A549 (cell line): Measurements from ENCODE around the gene ITGA1. TPM values are rescaled to one million over a fixed set of nuclear protein-coding genes. Genes with fewer than 3 reads are reported as not detected.

Experiments used
- ATAC-seq, 2 experiments: fragments of 200-7000 bp in 1 of 2; fragments of >200 bp in 1 of 2; cut with Nextera tagmentation in 1 of 2; cut with Tn5 transposase in 1 of 2; 3 replicates each; pipeline versions ENCODE4 v1.8.0 to v1.9.1; 2018 to 2020; ENCODE audit warnings: mild to moderate bottlenecking in 1 of 2, moderate library complexity in 1 of 2
- CTCF ChIA-PET: fragments of 300-600 bp; sonication (Branson Sonifier 250); formaldehyde crosslinking; extraction: SDS; loops from one replicate; lab custom pipeline; 2021; ENCODE audit warnings: antibody characterized with exemption, inconsistent platforms; lab: Yijun Ruan, JAX
- POLR2A ChIA-PET: fragments of 350-600 bp; formaldehyde crosslinking; extraction: SDS; loops from one replicate; lab custom pipeline; 2021; ENCODE audit warnings: antibody characterized with exemption, inconsistent platforms; lab: Yijun Ruan, JAX
- DNase-seq, 2 experiments: peaks; one replicate each; pipeline versions ENCODE4 v3.0.0 to v3.0.0-alpha.2; 2011 to 2016; ENCODE audit warnings: low read depth in 1 of 2, low spot score in 1 of 2
- FAIRE-seq: peaks from 2 replicates; lab custom pipeline; 2011; peaks lifted over from hg19 to GRCh38; lab: Jason Lieb, UNC
- H3K27ac ChIP-seq, 2 experiments: fragments of >200 bp; sonication (Bioruptor Twin); formaldehyde crosslinking; 3 replicates each; pipeline ENCODE4 v1.5.1; 2016 to 2017
- H3K4me1 ChIP-seq: fragments of >200 bp; sonication (Bioruptor Twin); formaldehyde crosslinking; 3 replicates; pipeline ENCODE4 v1.6.1; 2016
- H3K4me2 ChIP-seq: fragments of >200 bp; sonication (Bioruptor Twin); formaldehyde crosslinking; 3 replicates; pipeline ENCODE4 v1.6.1; 2016
- H3K4me3 ChIP-seq: fragments of >200 bp; sonication (Bioruptor Twin); formaldehyde crosslinking; 3 replicates; pipeline ENCODE4 v1.5.1; 2016
- H3K9me3 ChIP-seq: fragments of >200 bp; sonication (Bioruptor Twin); formaldehyde crosslinking; 3 replicates; pipeline ENCODE4 v1.6.1; 2016
- CBX2 ChIP-seq: fragments of 200-600 bp; sonication (generic); IDR thresholded peaks from 2 replicates; pipeline ENCODE4 v1.6.1; 2016; ENCODE audit warnings: low read depth, mild to moderate bottlenecking, borderline replicate concordance
- CEBPB ChIP-seq, 2 experiments: fragments of >200 bp in 1 of 2; sonication (Bioruptor Twin) in 1 of 2; formaldehyde crosslinking in 1 of 2; IDR thresholded peaks; 2 replicates each; pipeline ENCODE4 v1.6.1; 2012 to 2016
- CHD4 ChIP-seq: fragments of 200-600 bp; sonication (generic); IDR thresholded peaks from 2 replicates; pipeline ENCODE4 v1.6.1; 2016; ENCODE audit warnings: antibody characterized with exemption, mild to moderate bottlenecking, borderline replicate concordance
- ESRRA ChIP-seq: fragments of 150-350 bp; IDR thresholded peaks from 2 replicates; pipeline ENCODE4 v1.6.1; 2014; ENCODE audit warnings: mild to moderate bottlenecking, low read length, borderline replicate concordance
- FOSB ChIP-seq: fragments of 250-450 bp; sonication (Bioruptor Pico); IDR thresholded peaks from 2 replicates; pipeline ENCODE4 v1.5.0; 2020; ENCODE audit warnings: mild to moderate bottlenecking, moderate library complexity
- HOXB13 ChIP-seq: fragments of 250-450 bp; sonication (Bioruptor Pico); IDR thresholded peaks from 2 replicates; pipeline ENCODE4 v1.5.0; 2020; ENCODE audit warnings: low read depth, mild to moderate bottlenecking, moderate library complexity
- JUN ChIP-seq, 2 experiments: fragments of >200 bp; sonication (Bioruptor Twin); formaldehyde crosslinking; IDR thresholded peaks; 2 replicates in 1 of 2; 3 replicates in 1 of 2; pipeline ENCODE4 v1.6.1; 2016 to 2017
- KDM1A ChIP-seq: fragments of 200-600 bp; sonication (generic); IDR thresholded peaks from 2 replicates; pipeline ENCODE4 v1.6.1; 2016; ENCODE audit warnings: low read depth, mild to moderate bottlenecking
- MAFK ChIP-seq: fragments of 450-650 bp; IDR thresholded peaks from 2 replicates; pipeline ENCODE4 v1.6.1; 2014; ENCODE audit not compliant: partially characterized antibody
- MYC ChIP-seq: IDR thresholded peaks from 2 replicates; pipeline ENCODE4 v1.6.1; 2012; ENCODE audit warnings: mild to moderate bottlenecking, inconsistent platforms, low read length, improper control_type of control experiment, borderline replicate concordance
- NFE2L2 ChIP-seq: fragments of 150-350 bp; conservative IDR thresholded peaks from 2 replicates; pipeline ENCODE4 v1.6.1; 2014; ENCODE audit warnings: low read length
- NPAS2 ChIP-seq: fragments of 250-450 bp; sonication (Bioruptor Pico); IDR thresholded peaks from 2 replicates; pipeline ENCODE4 v1.8.0; 2022; ENCODE audit warnings: mild to moderate bottlenecking, moderate library complexity, borderline replicate concordance
- PBX3 ChIP-seq: IDR thresholded peaks from 2 replicates; pipeline ENCODE4 v1.6.1; 2012
- PHF8 ChIP-seq: fragments of 200-600 bp; sonication (generic); IDR thresholded peaks from 2 replicates; pipeline ENCODE4 v1.6.1; 2016; ENCODE audit warnings: low read depth, mild to moderate bottlenecking, antibody characterized with exemption, moderate library complexity, borderline replicate concordance
- SREBF2 ChIP-seq: fragments of 450-650 bp; IDR thresholded peaks from 2 replicates; pipeline ENCODE4 v1.6.1; 2014; ENCODE audit warnings: mild to moderate bottlenecking, moderate library complexity
- ZSCAN20 ChIP-seq: fragments of 250-450 bp; sonication (Bioruptor Pico); IDR thresholded peaks from 2 replicates; pipeline ENCODE4 v1.8.0; 2022; ENCODE audit warnings: mild to moderate bottlenecking, moderate library complexity
- WGBS: methylation state at CpG from one replicate; pipeline ENCODE4 v1.1.6; 2017; ENCODE audit errors: missing lambda C conversion rate; 5-methylcytosine and 5-hydroxymethylcytosine counted together
- polyA plus RNA-seq, 4 experiments: library from polyadenylated mRNA; depleted of rRNA in 3 of 4; stranded (reverse); fragments of >200 nt; fragmentation: RNase III in 1 of 4; extraction: RNeasy Plus Mini Kit Qiagen cat#74134 plus additional on column Dnase treatment in 1 of 4; gene quantifications; 2 replicates in 3 of 4; 3 replicates in 1 of 4; pipeline ENCODE4 v1.2.3, GENCODE V29; 2011 to 2017
- TF ChIP-seq, protein P1 (sequence below): fragments of 200-600 bp; sonication (generic); IDR thresholded peaks from 2 replicates; pipeline ENCODE4 v1.6.1; 2016; ENCODE audit warnings: antibody characterized with exemption, mild to moderate bottlenecking, moderate library complexity
- TF ChIP-seq, protein P2 (sequence below): IDR thresholded peaks from 2 replicates; pipeline ENCODE4 v1.6.1; 2012
- TF ChIP-seq, protein P3 (sequence below): fragments of 250-450 bp; sonication (Bioruptor Pico); IDR thresholded peaks from 2 replicates; pipeline ENCODE4 v1.5.0; 2021; ENCODE audit warnings: mild to moderate bottlenecking, moderate library complexity, borderline replicate concordance

ITGA1 gene
- polyA plus RNA-seq, 2 of the 4 experiments (the other 2 are of a cell fraction), result 1.5 to 5.5 TPM

DNA sequence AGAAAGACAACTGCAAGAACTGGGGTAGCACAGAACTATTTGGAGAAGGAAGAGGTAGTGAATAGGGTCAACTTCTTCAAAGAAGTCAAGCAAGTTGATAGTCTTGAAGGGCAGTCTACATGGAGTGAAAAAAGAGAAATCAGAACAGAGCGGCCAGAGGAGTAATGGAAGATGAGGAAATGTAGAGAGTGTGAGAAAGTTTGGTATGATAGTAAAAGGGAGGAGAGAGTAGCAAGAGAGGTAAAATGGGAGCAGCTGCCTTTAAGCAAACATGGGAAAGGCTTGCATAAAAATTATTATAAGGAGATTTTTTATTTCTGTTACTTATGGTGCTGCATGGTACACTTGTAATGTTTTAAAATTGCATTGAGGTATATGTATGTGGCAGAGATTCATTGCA, 208.2 kb downstream of the ITGA1 start:
- ChIA-PET POLR2A (no interaction called here), CTCF (interaction anchor here (0.6 to 1.6 kb wide), 2 partner anchors 47 to 110 kb away, joined by 3 to 7 read pairs; no protein-coding TSS in a partner anchor)
- Histone ChIP-seq H3K4me1 (peaks cover 45% of the 10 kb centered on the region), H3K9me3 (no peaks in the 10 kb centered on the region), H3K27ac (no peak overlapping the region), H3K4me2 (no peak overlapping the region), H3K4me3 (no peak overlapping the region)
- DNase-seq (no peak), ATAC-seq (no peak), FAIRE-seq (no peak)
- TF ChIP-seq CHD4 (no peak), MYC (no peak), SREBF2 (no peak), PHF8 (no peak), ZSCAN20 (CRISPR knock-in tag) (no peak), HOXB13 (CRISPR knock-in tag) (no peak), ESRRA (no peak), CBX2 (no peak), PBX3 (no peak), CEBPB (IDR thresholded peaks at IDR 0.05) (no peak)
- TF ChIP-seq, protein P1, sequence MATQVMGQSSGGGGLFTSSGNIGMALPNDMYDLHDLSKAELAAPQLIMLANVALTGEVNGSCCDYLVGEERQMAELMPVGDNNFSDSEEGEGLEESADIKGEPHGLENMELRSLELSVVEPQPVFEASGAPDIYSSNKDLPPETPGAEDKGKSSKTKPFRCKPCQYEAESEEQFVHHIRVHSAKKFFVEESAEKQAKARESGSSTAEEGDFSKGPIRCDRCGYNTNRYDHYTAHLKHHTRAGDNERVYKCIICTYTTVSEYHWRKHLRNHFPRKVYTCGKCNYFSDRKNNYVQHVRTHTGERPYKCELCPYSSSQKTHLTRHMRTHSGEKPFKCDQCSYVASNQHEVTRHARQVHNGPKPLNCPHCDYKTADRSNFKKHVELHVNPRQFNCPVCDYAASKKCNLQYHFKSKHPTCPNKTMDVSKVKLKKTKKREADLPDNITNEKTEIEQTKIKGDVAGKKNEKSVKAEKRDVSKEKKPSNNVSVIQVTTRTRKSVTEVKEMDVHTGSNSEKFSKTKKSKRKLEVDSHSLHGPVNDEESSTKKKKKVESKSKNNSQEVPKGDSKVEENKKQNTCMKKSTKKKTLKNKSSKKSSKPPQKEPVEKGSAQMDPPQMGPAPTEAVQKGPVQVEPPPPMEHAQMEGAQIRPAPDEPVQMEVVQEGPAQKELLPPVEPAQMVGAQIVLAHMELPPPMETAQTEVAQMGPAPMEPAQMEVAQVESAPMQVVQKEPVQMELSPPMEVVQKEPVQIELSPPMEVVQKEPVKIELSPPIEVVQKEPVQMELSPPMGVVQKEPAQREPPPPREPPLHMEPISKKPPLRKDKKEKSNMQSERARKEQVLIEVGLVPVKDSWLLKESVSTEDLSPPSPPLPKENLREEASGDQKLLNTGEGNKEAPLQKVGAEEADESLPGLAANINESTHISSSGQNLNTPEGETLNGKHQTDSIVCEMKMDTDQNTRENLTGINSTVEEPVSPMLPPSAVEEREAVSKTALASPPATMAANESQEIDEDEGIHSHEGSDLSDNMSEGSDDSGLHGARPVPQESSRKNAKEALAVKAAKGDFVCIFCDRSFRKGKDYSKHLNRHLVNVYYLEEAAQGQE, result no peak
- TF ChIP-seq, protein P2, sequence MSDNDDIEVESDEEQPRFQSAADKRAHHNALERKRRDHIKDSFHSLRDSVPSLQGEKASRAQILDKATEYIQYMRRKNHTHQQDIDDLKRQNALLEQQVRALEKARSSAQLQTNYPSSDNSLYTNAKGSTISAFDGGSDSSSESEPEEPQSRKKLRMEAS, result no peak
- 90% methylated on average over 1 of the region's 1 CpG for WGBS

GRCh38 chr5:52996979-52997378, 209.3 kb downstream of the ITGA1 start:
- FAIRE-seq, result no peak
- peak overlapping the region; percentile 68 for H3K4me2 ChIP-seq
- no peaks in the 10 kb centered on the region for H3K9me3 ChIP-seq
- DNase-seq, result no peak
- 44% methylated on average over 1 of the region's 1 CpG for WGBS
- ATAC-seq, result no peak; a peak in 2 of 6 replicates
- TF ChIP-seq SREBF2 (no peak), ZSCAN20 (CRISPR knock-in tag) (no peak), MAFK (no peak), NFE2L2 (no peak), NPAS2 (CRISPR knock-in tag) (no peak), FOSB (no peak)
- CTCF ChIA-PET, result interaction anchor here (1.6 kb wide), 1 partner anchor 48 kb away, joined by 7 read pairs; no protein-coding TSS in a partner anchor
- H3K4me3 ChIP-seq, result no peak overlapping the region
- H3K4me1 ChIP-seq, result peaks cover 43% of the 10 kb centered on the region
- POLR2A ChIA-PET, result interaction anchor here (1.0 kb wide), 1 partner anchor 35 kb away, joined by 3 read pairs; no protein-coding TSS in a partner anchor
- H3K27ac ChIP-seq, result no peak overlapping the region

GRCh38 chr5:52997424-52997823, 209.7 kb downstream of the ITGA1 start:
- ChIA-PET CTCF (interaction anchor here (0.8 kb wide), 1 partner anchor 38 kb away, joined by 4 read pairs; no protein-coding TSS in a partner anchor), POLR2A (interaction anchor here (1.0 kb wide), 1 partner anchor 34 kb away, joined by 3 read pairs; no protein-coding TSS in a partner anchor)
- 9% methylated on average over 6 of the region's 6 CpGs for WGBS
- no peak for TF ChIP-seq JUN (IDR thresholded peaks at IDR 0.05)
- TF ChIP-seq, protein P3, sequence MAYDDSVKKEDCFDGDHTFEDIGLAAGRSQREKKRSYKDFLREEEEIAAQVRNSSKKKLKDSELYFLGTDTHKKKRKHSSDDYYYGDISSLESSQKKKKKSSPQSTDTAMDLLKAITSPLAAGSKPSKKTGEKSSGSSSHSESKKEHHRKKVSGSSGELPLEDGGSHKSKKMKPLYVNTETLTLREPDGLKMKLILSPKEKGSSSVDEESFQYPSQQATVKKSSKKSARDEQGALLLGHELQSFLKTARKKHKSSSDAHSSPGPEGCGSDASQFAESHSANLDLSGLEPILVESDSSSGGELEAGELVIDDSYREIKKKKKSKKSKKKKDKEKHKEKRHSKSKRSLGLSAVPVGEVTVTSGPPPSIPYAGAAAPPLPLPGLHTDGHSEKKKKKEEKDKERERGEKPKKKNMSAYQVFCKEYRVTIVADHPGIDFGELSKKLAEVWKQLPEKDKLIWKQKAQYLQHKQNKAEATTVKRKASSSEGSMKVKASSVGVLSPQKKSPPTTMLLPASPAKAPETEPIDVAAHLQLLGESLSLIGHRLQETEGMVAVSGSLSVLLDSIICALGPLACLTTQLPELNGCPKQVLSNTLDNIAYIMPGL, result no peak
- TF ChIP-seq CHD4, result no peak
- TF ChIP-seq KDM1A, result no peak
- no peak for TF ChIP-seq PHF8
- Histone ChIP-seq H3K9me3 (no peaks in the 10 kb centered on the region), H3K4me3 (no peak overlapping the region), H3K27ac (peak overlapping the region in 1 of 2 experiments; percentile 59; a peak in 3 of 6 replicates), H3K4me1 (peaks cover 43% of the 10 kb centered on the region), H3K4me2 (peak overlapping the region; percentile 68)
- ATAC-seq (peak; percentile 68 to 85; a peak in 4 of 6 replicates), FAIRE-seq (no peak), DNase-seq (peak; percentile 18 to 53)
